Cerebellar nuclear complex (tissue), 1 donor: ENCODE measurements around the gene SLC6A13.
A peak's percentile ranks its signal among the peaks of the same experiment; 100 is the strongest.
"Not testable (repeated sequence)": the region's sequence is repeated elsewhere in the genome, so short reads cannot be mapped to it uniquely, and the experiment has no call there.

Experiments
- DNase-seq, 2 experiments: peaks; one replicate each; lab custom pipeline; 2025; lab: John Stamatoyannopoulos, UW

The SLC6A13 gene

GRCh38 chr12:262817-263216 lies at the start of gene SLC6A13:
TSS of gene SLC6A13 (minus strand) at chr12:262836. CDS start at chr12:260052, 2,784 bp downstream.
- DNase-seq = no peak

- no peak for DNase-seq
These were observed 45.9 kb upstream of the SLC6A13 start for GRCh38 chr12:308511-308910.

GRCh38 chr12:307406-307805 lies 44.8 kb upstream of the SLC6A13 start:
- peak; percentile 39 to 69 for DNase-seq

GRCh38 chr12:304805-305204 lies 42.2 kb upstream of the SLC6A13 start:
- no peak for DNase-seq

GRCh38 chr12:302766-303165 lies 40.1 kb upstream of the SLC6A13 start:
- not testable (repeated sequence) for DNase-seq

GRCh38 chr12:300166-300565 lies 37.5 kb upstream of the SLC6A13 start:
- DNase-seq = not testable (repeated sequence)

- DNase-seq = not testable (repeated sequence)
These were observed 36.9 kb upstream of the SLC6A13 start for GRCh38 chr12:299511-299910.

GRCh38 chr12:298059-298458 lies 35.4 kb upstream of the SLC6A13 start:
- not testable (repeated sequence) for DNase-seq

GRCh38 chr12:295132-295531 lies 32.5 kb upstream of the SLC6A13 start:
- no peak for DNase-seq

- DNase-seq = no peak
These were observed 30.6 kb upstream of the SLC6A13 start for GRCh38 chr12:293199-293598.

- no peak for DNase-seq
These were observed 29.6 kb upstream of the SLC6A13 start for GRCh38 chr12:292186-292585.

GRCh38 chr12:291153-291723 lies 28.6 kb upstream of the SLC6A13 start:
- no peak for DNase-seq

GRCh38 chr12:288687-289086 lies 26.1 kb upstream of the SLC6A13 start:
- DNase-seq = peak; percentile 71 to 94

GRCh38 chr12:286531-287300 lies 24.1 kb upstream of the SLC6A13 start:
- no peak for DNase-seq

GRCh38 chr12:278046-278445 lies 15.4 kb upstream of the SLC6A13 start:
- no peak for DNase-seq

GRCh38 chr12:275812-276211 lies 13.2 kb upstream of the SLC6A13 start:
- DNase-seq = no peak

GRCh38 chr12:273382-273781 lies 10.7 kb upstream of the SLC6A13 start:
- no peak for DNase-seq

GRCh38 chr12:272942-273341 lies 10.3 kb upstream of the SLC6A13 start:
- DNase-seq = no peak

- DNase-seq = peak in 1 of 2 experiments; percentile 55
These were observed 8.5 kb upstream of the SLC6A13 start for GRCh38 chr12:271161-271560.

GRCh38 chr12:269191-269590 lies 6.6 kb upstream of the SLC6A13 start:
- no peak for DNase-seq

GRCh38 chr12:268483-268840 lies 5.8 kb upstream of the SLC6A13 start:
- no peak for DNase-seq

GRCh38 chr12:267581-268482 lies 5.2 kb upstream of the SLC6A13 start:
- DNase-seq = peak in 1 of 2 experiments; percentile 46

GRCh38 chr12:265096-265495 lies 2.5 kb upstream of the SLC6A13 start:
- no peak for DNase-seq
